Psoas muscle (tissue), 8 donors: Measurements from ENCODE around the gene TRAF3IP1. TPM values are rescaled to one million over a fixed set of nuclear protein-coding genes. Genes with fewer than 3 reads are reported as not detected.
A peak's percentile ranks its signal among the peaks of the same experiment; 100 is the strongest.

Source experiments
- ATAC-seq, 4 donors: fragments of 200-7000 bp; cut with Tn5 transposase; one replicate each; pipeline ENCODE4 v1.9.1; 2020; ENCODE audit warnings: moderate library complexity in 3 of 4, mild to moderate bottlenecking in 2 of 4
- DNase-seq, 2 donors: peaks; one replicate each; pipeline ENCODE4 v3.0.0-alpha.2; 2020
- H3K27ac ChIP-seq: fragments of 200-600 bp; one replicate; pipeline ENCODE4 v1.8.0; 2022
- H3K27me3 ChIP-seq, 3 donors: fragments of 200-600 bp in 1 of 3; one replicate each; pipeline versions ENCODE4 v1.6.1 to v1.8.0; 2013 to 2022; ENCODE audit warnings: low read length in 2 of 3, mild to moderate bottlenecking in 2 of 3, moderate library complexity in 1 of 3; ENCODE audit not compliant: insufficient read depth in 3 of 3
- H3K36me3 ChIP-seq, 2 donors: fragments of 200-600 bp in 1 of 2; one replicate each; pipeline versions ENCODE4 v1.6.1 to v1.8.0; 2013 to 2022; ENCODE audit warnings: low read depth in 1 of 2, mild to moderate bottlenecking in 1 of 2, moderate library complexity in 1 of 2; ENCODE audit not compliant: insufficient read depth in 1 of 2
- H3K4me1 ChIP-seq: fragments of 200-600 bp; one replicate; pipeline ENCODE4 v1.8.0; 2022
- H3K4me3 ChIP-seq: fragments of 200-600 bp; one replicate; pipeline ENCODE4 v1.8.0; 2022; ENCODE audit warnings: mild to moderate bottlenecking
- H3K9me3 ChIP-seq: fragments of 200-600 bp; one replicate; pipeline ENCODE4 v1.8.0; 2022
- CTCF ChIP-seq: fragments of 200-600 bp; IDR thresholded peaks from one replicate; pipeline ENCODE4 v1.8.0; 2022; ENCODE audit warnings: antibody characterized with exemption
- WGBS, 3 donors: extraction: QIAGEN DNeasy Blood & Tissue Kit; methylation state at CpG; one replicate each; pipeline versions ENCODE4 v1.1.6 to v1.1.7; 2013; 5-methylcytosine and 5-hydroxymethylcytosine counted together
- intact Hi-C, 2 donors: fragments of 100-400 bp; cut with DNase I; formaldehyde crosslinking; loops; one replicate each; pipeline versions ENCODE4 v1.11.0 to v1.14.2; 2022
- polyA plus RNA-seq, 3 donors: library from polyadenylated mRNA; stranded (reverse); fragments of 200-250 nt; gene quantifications; one replicate each; pipeline ENCODE4 v1.2.3, GENCODE V29; 2013
- total RNA-seq, 4 donors: library from RNA; stranded (reverse); fragmentation: NEBNext Ultra II Directional in 2 of 4; extraction: Animal tissue kit (Norgen Biotek cat#: 25700) in 2 of 4; gene quantifications; one replicate each; pipeline versions ENCODE4 v1.2.1 to v1.2.4, GENCODE V29; 2021 to 2023
- donor health status: healthy with polysubstance abuse.
- donor health status: DM: no; HTN: no; CAD: no; lungs with moderate emphysema.
- donor health status: Bipolar disorder and iron deficiency.
- donor health status: healthy.
- donor health status: DM: yes; HTN: yes; CAD: no.
- donor health status: DM: no; HTN: no; CAD: no.
- donor health status: DM: no; HTN: no; CAD: no.
- donor health status: DM: yes; HTN: yes; CAD: no.

Gene TRAF3IP1
- total and polyA plus RNA-seq, 7 donors: 2.9 to 30.9 (median 16.3) TPM

- H3K27me3 ChIP-seq: no peaks in the 10 kb centered on the region
- ATAC-seq: no peak
- H3K36me3 ChIP-seq: peaks cover 4 to 18% of the 10 kb centered on the region in 2 donors
- no peak for TF ChIP-seq CTCF
- 90 to 94% (median 93%) methylated on average over 5 of the region's 5 CpGs for WGBS, 3 donors
- peak overlapping the region; percentile 66 for H3K27ac ChIP-seq
- intact Hi-C loops: loop anchor here in 1 of 2 donors (1.0 to 5.0 kb wide), 2 partner anchors 17 to 75 kb away; partner anchors contain the start of gene TRAF3IP1
- H3K9me3 ChIP-seq: no peaks in the 10 kb centered on the region
- peaks cover 24% of the 10 kb centered on the region for H3K4me1 ChIP-seq
- H3K4me3 ChIP-seq: no peak overlapping the region
- no peak for DNase-seq
Measured at GRCh38 chr2:238336793-238337444, 16.6 kb downstream of the TRAF3IP1 start.

GRCh38 chr2:238337846-238338245, 17.5 kb downstream of the TRAF3IP1 start:
- peaks cover 28% of the 10 kb centered on the region for H3K4me1 ChIP-seq
- no peak overlapping the region for H3K4me3 ChIP-seq
- peaks cover 4 to 18% of the 10 kb centered on the region in 2 donors for H3K36me3 ChIP-seq
- intact Hi-C loops: loop anchor here in 1 of 2 donors (2.0 to 5.0 kb wide), 2 partner anchors 29 to 76 kb away; no protein-coding TSS in a partner anchor
- ATAC-seq (no peak), DNase-seq (no peak)
- no peaks in the 10 kb centered on the region for H3K9me3 ChIP-seq
- WGBS, 3 donors: 89 to 94% (median 91%) methylated on average over 5 of the region's 5 CpGs
- no peak for TF ChIP-seq CTCF
- no peaks in the 10 kb centered on the region for H3K27me3 ChIP-seq
- H3K27ac ChIP-seq: no peak overlapping the region

- Histone ChIP-seq H3K4me3 (no peak overlapping the region), H3K9me3 (no peaks in the 10 kb centered on the region), H3K4me1 (peaks cover 31% of the 10 kb centered on the region), H3K27ac (peak overlapping the region; percentile 65), H3K36me3 (peaks cover 4 to 17% of the 10 kb centered on the region in 2 donors), H3K27me3 (no peaks in the 10 kb centered on the region)
- ATAC-seq (peak in 3 of 4 donors; percentile 57 to 73 (median 63)), DNase-seq (no peak)
- intact Hi-C loops: loop anchor here in 1 of 2 donors (2.0 to 5.0 kb wide), 2 partner anchors 30 to 77 kb away; no protein-coding TSS in a partner anchor
- no peak for TF ChIP-seq CTCF
- WGBS, 3 donors: 49 to 81% (median 52%) methylated on average over 15 of the region's 15 CpGs
Measured at GRCh38 chr2:238338710-238339394, 18.5 kb downstream of the TRAF3IP1 start.

GRCh38 chr2:238339395-238339780, 19.1 kb downstream of the TRAF3IP1 start:
- no peaks in the 10 kb centered on the region for H3K9me3 ChIP-seq
- no peak overlapping the region for H3K4me3 ChIP-seq
- no peak for ATAC-seq
- H3K27ac ChIP-seq: peak overlapping the region; percentile 65
- WGBS, 3 donors: 87 to 95% (median 88%) methylated on average over 11 of the region's 11 CpGs
- DNase-seq: no peak
- no peak for TF ChIP-seq CTCF
- peaks cover 0 to 16% of the 10 kb centered on the region in 2 donors for H3K36me3 ChIP-seq
- no peaks in the 10 kb centered on the region for H3K27me3 ChIP-seq
- intact Hi-C loops: loop anchor here in 1 of 2 donors (2.0 to 5.0 kb wide), 2 partner anchors 31 to 77 kb away; no protein-coding TSS in a partner anchor
- peaks cover 31% of the 10 kb centered on the region for H3K4me1 ChIP-seq
